ENCODE measurements around the gene KRT26.

KRT26 gene

GRCh38 chr17:40816569-40816968 is 44.6 kb upstream of the KRT26 start:
- no peak for TF ChIP-seq ZIC2 (tag by site-specific recombination; IDR thresholded peaks at IDR 0.05)
- no peak for TF ChIP-seq ZNF621 (tag by site-specific recombination; IDR thresholded peaks at IDR 0.05)
- no peak for TF ChIP-seq PRDM1 (tag by site-specific recombination; IDR thresholded peaks at IDR 0.05)
- no peak for TF ChIP-seq ZBTB49 (tag by site-specific recombination; IDR thresholded peaks at IDR 0.05; ENCODE audit: low read depth)
- no peak for TF ChIP-seq ZNF202 (tag by site-specific recombination; IDR thresholded peaks at IDR 0.05; ENCODE audit: borderline replicate concordance)
- no peak for TF ChIP-seq ZNF585B (tag by site-specific recombination; IDR thresholded peaks at IDR 0.05)
- TF ChIP-seq ZNF112 (tag by site-specific recombination; IDR thresholded peaks at IDR 0.05): no peak
- no peak for TF ChIP-seq IKZF3 (tag by site-specific recombination; IDR thresholded peaks at IDR 0.05)
- TF ChIP-seq ZBTB20 (tag by site-specific recombination; IDR thresholded peaks at IDR 0.05): no peak
- no peak for TF ChIP-seq ZNF280D (tag by site-specific recombination; IDR thresholded peaks at IDR 0.05)
- no peak for TF ChIP-seq ZNF776 (tag by site-specific recombination; IDR thresholded peaks at IDR 0.05; ENCODE audit: borderline replicate concordance)
- no peak for TF ChIP-seq TRIM28 (IDR thresholded peaks at IDR 0.05; ENCODE audit: borderline replicate concordance, low read length)
- TF ChIP-seq KLF10 (tag by site-specific recombination; IDR thresholded peaks at IDR 0.05): no peak
- no peak for TF ChIP-seq GLI2 (tag by site-specific recombination; IDR thresholded peaks at IDR 0.05; ENCODE audit: borderline replicate concordance, low read depth)
- no peak for TF ChIP-seq ZBTB26 (tag by site-specific recombination; optimal IDR thresholded peaks at IDR 0.05)
- TF ChIP-seq ZNF521 (tag by site-specific recombination; IDR thresholded peaks at IDR 0.05): no peak
- ChIA-PET POLR2A (no interaction called here), CTCF (interaction anchor here (1.0 to 1.6 kb wide), 3 partner anchors 12 to 849 kb away, joined by 3 to 6 read pairs (median 5); no protein-coding TSS in a partner anchor)
- Histone ChIP-seq H3K36me3 (ENCODE audit: control insufficient read depth in 2 of 2, insufficient read depth in 1 of 2, low read length in 2 of 2) (peaks cover 0 to 18% of the 10 kb centered on the region in 2 experiments; a peak in 1 of 3 replicates), H3K4me1 (ENCODE audit: control insufficient read depth, insufficient read depth, low read length) (peaks cover 2% of the 10 kb centered on the region; the same call in 1 of the 2 replicates), H3K4me3 (ENCODE audit: low read depth, low read length) (no peak overlapping the region), H3K27ac (ENCODE audit: extremely low read depth, low read depth, low read length) (no peak overlapping the region), H3K9me3 (ENCODE audit: control insufficient read depth, insufficient read depth, low read depth, low read length) (no peaks in the 10 kb centered on the region)

GRCh38 chr17:40815381-40815780 is 43.4 kb upstream of the KRT26 start:
- H3K4me1 ChIP-seq (ENCODE audit: control insufficient read depth, insufficient read depth, low read length): peaks cover 2% of the 10 kb centered on the region; the same call in 1 of the 2 replicates
- H3K9me3 ChIP-seq (ENCODE audit: control insufficient read depth, insufficient read depth, low read depth, low read length): no peaks in the 10 kb centered on the region
- CTCF ChIA-PET: interaction anchor here (0.6 to 1.6 kb wide), 5 partner anchors 11 to 985 kb away, joined by 3 to 5 read pairs (median 3); no protein-coding TSS in a partner anchor
- H3K4me3 ChIP-seq (ENCODE audit: low read depth, low read length): no peak overlapping the region
- TF ChIP-seq ZNF121 (tag by site-specific recombination; IDR thresholded peaks at IDR 0.05) (no peak), ZNF366 (tag by site-specific recombination; conservative IDR thresholded peaks at IDR 0.05) (0 out of 2 replicates have a peak, but pooled peaks have one; percentile 20)
- POLR2A ChIA-PET: no interaction called here
- H3K36me3 ChIP-seq (ENCODE audit: control insufficient read depth in 2 of 2, insufficient read depth in 1 of 2, low read length in 2 of 2): peaks cover 0 to 16% of the 10 kb centered on the region in 2 experiments; a peak in 1 of 3 replicates
- H3K27ac ChIP-seq (ENCODE audit: extremely low read depth, low read depth, low read length): no peak overlapping the region

All from HEK293 (cell line).